HG03196 (cell line): ENCODE data around the gene MRPS10.
A peak's percentile ranks its signal among the peaks of the same experiment; 100 is the strongest.
"Not testable (repeated sequence)": the region's sequence is repeated elsewhere in the genome, so short reads cannot be mapped to it uniquely, and the experiment has no call there.

Experiments used
- ATAC-seq: cut with Tn5 transposase; IDR thresholded peaks from one replicate; pipeline ENCODE4 v1.9.1; 2021; ENCODE audit not compliant: unreplicated experiment

The MRPS10 gene

DNA sequence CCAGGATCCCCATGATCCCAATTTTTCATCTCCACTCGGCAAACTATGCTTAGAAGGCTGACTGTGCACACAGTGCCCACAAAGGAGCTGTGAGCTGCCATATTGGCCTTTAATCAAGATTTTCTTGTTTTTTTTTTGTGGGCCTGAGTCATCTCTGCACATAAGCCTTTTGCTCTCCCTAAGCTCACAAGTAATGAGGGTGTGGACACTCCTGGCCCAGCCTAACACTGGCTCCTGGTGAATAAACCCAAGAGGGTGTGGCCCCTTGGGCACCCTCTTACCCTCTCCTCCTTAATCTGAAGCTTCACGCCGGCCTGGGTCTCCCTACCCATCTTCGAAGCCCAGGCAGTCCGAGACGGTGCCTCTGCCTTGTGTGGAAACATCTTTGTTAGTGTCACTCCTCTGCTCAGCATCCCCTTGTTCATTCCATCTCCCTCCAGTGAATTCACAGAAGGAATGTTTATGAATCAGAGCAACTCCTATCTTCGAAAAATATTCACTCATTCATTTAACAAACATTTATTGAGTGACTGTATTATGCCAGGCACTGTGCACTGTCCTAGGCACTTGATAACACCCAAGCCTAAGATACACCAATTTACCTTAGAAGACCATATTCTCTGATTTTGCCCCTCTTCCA, 22.2 kb upstream of the MRPS10 start:
- no peak for ATAC-seq

DNA sequence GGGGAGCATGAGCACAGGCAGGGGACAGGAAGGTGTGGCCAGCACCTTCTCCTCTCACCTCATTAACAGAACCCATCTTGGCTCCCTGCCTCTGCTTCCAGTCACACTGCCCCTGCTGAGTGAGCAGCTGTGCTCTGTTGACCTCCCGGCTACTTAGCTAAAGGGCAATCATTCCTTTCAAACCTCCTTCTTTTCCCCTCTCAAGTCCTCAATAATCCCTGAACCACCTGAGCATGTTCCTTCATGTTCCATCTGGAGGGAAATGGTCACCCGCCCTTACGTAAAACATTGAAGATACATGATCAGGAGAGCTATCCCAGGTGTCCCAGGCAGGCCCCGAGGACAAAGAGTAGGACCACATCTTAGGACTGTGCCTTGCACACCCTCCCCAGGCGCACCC, 21.7 kb upstream of the MRPS10 start:
- no peak for ATAC-seq

GRCh38 chr6:42237857-42238256, 20.2 kb upstream of the MRPS10 start:
- ATAC-seq = no peak

GRCh38 chr6:42236682-42237473, 19.2 kb upstream of the MRPS10 start:
- ATAC-seq = no peak

- no peak for ATAC-seq
These were observed 18.4 kb upstream of the MRPS10 start for GRCh38 chr6:42236030-42236429.

GRCh38 chr6:42232035-42232434, 14.4 kb upstream of the MRPS10 start:
- no peak for ATAC-seq

DNA sequence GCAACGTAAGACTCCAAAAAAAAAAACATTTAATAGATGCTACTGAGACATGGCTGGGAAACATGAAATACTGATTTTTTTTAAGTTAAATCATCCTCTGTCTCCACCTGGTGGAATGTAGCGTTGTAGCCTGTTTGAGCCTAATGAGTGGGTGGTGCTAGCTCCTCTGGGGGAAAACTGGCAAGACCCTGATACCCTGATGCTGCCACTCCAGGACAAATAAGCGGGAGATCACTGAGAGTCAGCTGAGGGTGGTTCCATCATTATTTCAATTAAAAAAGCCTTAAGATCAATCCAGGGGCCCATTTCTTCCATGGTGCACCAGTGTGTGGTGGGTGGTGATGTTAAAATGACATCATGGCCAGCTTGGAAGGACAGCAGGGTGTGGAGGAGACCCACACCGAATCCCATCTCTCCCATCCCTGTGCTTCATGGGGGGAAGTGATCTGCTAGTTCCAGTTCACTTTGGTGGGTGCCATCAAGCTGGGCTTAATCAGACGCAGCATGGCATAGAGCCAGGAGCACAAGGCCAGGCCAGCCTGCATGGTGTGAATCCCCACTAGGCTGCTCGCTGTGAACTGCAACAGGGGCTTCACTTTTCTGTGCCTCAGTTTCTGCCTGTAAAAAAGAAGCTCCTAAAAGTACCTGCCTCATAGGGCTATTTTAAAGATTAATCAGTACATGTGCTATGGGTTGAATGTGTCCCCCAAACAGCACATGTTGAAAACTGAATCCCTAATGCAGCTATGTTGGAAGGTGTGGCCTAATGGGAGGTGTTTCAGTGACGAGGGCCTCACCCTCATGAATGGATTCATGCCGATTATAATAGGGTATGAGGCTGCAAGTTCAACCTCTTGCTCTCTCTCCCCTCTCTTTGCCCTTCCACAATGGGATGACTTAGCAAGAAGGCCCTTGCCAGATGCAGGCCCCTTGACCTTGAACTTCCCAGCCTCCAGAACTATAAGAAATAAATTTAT, 13.0 kb upstream of the MRPS10 start:
- ATAC-seq = no peak

- no peak for ATAC-seq
These were observed 12.0 kb upstream of the MRPS10 start for GRCh38 chr6:42229506-42230119.

GRCh38 chr6:42228305-42228704, 10.6 kb upstream of the MRPS10 start:
- no peak for ATAC-seq

- no peak for ATAC-seq
These were observed 9.7 kb upstream of the MRPS10 start for GRCh38 chr6:42227173-42227850.

DNA sequence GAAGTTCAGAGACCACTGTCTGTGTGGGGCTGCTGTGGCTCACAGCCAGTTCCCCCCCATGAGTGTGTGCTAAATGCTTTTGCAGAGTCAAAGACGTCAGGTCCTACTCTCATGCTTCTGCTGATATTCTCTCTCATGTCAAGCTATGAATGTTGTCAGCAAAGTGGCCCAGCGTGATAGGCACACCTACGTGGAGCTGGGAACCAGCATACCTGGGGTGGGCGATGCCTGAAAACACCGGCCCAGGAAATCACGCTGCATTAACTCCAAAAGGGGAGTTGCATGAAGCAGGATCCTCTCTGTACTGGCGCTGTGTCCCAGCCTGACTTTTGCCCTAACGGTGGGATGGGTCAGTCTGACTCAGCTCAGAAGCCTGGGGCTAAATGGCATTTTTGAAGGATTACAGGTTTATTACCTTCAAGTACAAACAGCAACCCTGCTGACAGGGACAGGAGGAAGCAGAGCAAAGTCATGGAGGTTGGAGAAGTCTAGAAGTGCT, 9.0 kb upstream of the MRPS10 start:
- no peak for ATAC-seq

GRCh38 chr6:42226161-42226611, 8.5 kb upstream of the MRPS10 start:
- no peak for ATAC-seq

DNA sequence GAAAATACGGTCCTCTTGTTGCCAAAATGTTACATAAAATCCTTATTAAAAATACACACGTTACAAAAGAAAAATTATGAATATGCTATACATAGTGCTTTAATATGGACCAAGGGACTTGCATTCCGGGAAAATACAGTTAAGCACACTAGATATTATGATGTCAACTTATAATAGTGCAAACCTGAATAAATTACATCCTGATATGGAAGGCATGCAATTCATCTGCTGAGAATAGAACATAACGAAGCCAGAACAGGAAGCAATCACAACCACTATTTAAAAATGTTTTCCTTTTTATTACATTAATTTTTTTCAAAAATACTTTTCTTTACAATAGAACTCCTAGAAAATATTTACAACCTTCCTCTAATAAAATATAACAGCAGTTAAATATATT, 7.8 kb upstream of the MRPS10 start:
- no peak for ATAC-seq

DNA sequence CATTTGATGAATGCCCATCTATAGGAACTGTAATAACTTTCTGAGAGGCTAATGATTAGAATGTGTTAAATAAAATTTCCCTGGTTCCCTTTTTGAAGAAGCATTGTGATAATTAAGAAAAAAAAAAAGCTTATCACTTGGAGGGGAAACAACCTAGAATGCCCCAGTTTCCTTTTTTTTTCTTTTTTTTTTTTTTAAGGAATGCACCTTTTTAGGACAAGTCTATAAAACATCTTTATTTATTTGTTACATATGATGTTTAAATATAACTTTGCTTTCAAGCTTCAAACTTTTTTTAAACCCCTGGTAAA, 7.3 kb upstream of the MRPS10 start:
- no peak for ATAC-seq

DNA sequence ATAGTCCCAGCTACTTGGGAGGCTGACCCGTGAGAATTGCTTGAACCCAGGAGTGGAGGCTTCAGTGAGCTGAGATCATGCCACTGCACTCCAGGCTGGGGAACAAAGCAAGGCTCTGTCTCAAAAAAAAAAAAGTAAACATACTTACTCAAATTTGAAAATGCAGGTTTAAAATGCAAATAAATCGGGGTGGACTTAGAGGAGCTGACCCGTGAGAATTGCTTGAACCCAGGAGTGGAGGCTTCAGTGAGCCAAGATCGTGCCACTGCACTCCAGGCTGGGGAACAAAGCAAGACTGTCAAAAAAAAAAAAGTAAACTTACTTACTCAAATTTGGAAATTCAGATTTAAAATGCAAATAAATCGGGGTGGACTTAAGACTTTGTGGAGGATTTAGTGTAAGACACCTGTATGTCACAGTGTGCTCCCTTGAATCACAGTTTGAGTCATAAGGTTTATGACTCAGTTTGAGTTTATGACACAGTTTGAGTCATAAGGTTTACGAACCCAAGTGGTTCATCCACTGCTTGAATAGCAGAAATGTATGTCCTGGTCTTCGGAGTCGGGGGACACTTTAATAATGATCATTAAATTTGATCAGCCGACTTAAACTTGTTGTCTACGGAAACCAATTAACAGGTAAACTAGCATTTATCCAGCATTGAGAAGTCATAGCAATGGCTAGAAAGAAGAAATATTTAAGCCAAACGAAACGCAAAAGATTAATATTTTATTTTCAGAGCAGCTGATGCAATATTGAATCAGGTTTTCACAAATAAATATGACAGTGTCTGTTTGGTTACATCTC, 6.8 kb upstream of the MRPS10 start:
- peak; percentile 87 for ATAC-seq

GRCh38 chr6:42222448-42222847, 4.8 kb upstream of the MRPS10 start:
- no peak for ATAC-seq

DNA sequence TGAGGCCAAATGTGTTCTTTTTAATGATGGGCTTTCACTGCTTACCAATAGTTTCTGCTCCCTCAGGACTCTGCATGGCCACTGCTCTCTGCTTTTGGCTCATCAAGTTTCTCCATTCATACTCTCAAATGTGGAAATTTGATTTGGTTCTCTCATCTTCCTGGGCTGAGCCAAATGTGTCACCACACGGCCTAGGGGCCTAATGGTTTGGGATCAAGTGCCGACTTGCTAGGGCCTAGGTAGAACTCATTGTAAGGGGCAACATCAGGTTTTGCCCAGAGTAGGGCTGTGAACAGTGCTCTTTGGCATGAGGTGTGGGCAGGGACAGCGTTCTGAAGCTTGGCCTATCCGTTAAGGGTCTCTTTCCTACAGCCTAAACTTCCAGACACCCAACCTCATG, 3.9 kb upstream of the MRPS10 start:
- no peak for ATAC-seq

GRCh38 chr6:42220807-42221206, 3.1 kb upstream of the MRPS10 start:
- ATAC-seq = no peak

DNA sequence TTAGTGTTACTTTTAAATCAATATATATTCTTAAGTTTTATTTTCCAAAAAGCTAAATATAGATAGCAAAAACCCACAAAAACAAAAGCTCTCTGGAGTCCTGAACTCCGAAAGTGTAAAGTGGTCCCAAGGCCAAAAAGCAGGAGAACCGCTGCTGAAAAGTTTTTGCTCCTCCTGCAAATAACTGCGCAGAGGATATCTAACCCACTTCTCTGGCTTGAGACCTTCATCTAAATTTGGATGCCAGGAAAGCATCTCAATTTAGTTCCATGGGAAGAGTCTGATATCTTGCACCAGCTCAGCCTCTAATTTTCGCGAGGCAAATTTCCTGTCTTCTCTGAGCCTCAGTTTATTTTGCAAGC, 523 bp downstream of the MRPS10 start:
- ATAC-seq = no peak

- ATAC-seq = not testable (repeated sequence)
These were observed 1.2 kb downstream of the MRPS10 start for GRCh38 chr6:42216495-42216894.
